OCI-LY7 (cell line): Measurements from ENCODE around the gene MPZ. TPM values are rescaled to one million over a fixed set of nuclear protein-coding genes. Genes with fewer than 3 reads are reported as not detected.

Experiments
- BruUV-seq: library from RNA; stranded (reverse); fragments of 400-500 nt; replicated peaks from 2 replicates; lab custom pipeline; 2021; lab: Mats Ljungman, UMichigan
- CTCF ChIA-PET: fragments of 300-600 bp; sonication (Branson Sonifier 250); formaldehyde crosslinking; loops from one replicate; lab custom pipeline; 2022; ENCODE audit warnings: antibody characterized with exemption; ENCODE audit not compliant: unreplicated experiment; lab: Charles Lee
- POLR2A ChIA-PET: fragments of 300-600 bp; sonication (Branson Sonifier 250); formaldehyde crosslinking; loops from one replicate; lab custom pipeline; 2022; ENCODE audit warnings: antibody characterized with exemption; lab: Charles Lee
- DNase-seq: peaks from one replicate; pipeline ENCODE4 v3.0.0-alpha.2; 2015; ENCODE audit warnings: low spot score
- H2AFZ ChIP-seq: fragments of 200-600 bp; sonication (generic), shearing (Covaris generic); 2 replicates; pipeline ENCODE4 v1.6.1; 2014; ENCODE audit warnings: mild to moderate bottlenecking, antibody characterized with exemption, low read length, moderate library complexity
- H3K27ac ChIP-seq: fragments of 200-600 bp; sonication (generic); 2 replicates; pipeline ENCODE4 v1.5.1; 2014; ENCODE audit warnings: mixed run types, low read depth, mild to moderate bottlenecking, moderate library complexity, low read length, inconsistent platforms; ENCODE audit not compliant: poor library complexity, severe bottlenecking
- H3K36me3 ChIP-seq: fragments of 200-600 bp; sonication (generic); 2 replicates; pipeline ENCODE4 v1.6.1; 2014; ENCODE audit warnings: mild to moderate bottlenecking, antibody characterized with exemption, low read length, moderate library complexity, mixed read lengths; ENCODE audit not compliant: insufficient read depth
- H3K4me1 ChIP-seq: fragments of 200-600 bp; sonication (generic); 2 replicates; pipeline ENCODE4 v1.5.1; 2014; ENCODE audit warnings: mild to moderate bottlenecking, low read length; ENCODE audit not compliant: insufficient read depth, poor library complexity, severe bottlenecking
- H3K4me2 ChIP-seq: fragments of 200-600 bp; sonication (generic); 2 replicates; pipeline ENCODE4 v1.6.1; 2014; ENCODE audit warnings: mild to moderate bottlenecking, low read length
- H3K4me3 ChIP-seq: fragments of 200-600 bp; sonication (generic); 2 replicates; pipeline ENCODE4 v1.5.1; 2014; ENCODE audit warnings: mild to moderate bottlenecking, low read depth, low read length; ENCODE audit not compliant: poor library complexity, severe bottlenecking
- H3K79me2 ChIP-seq: fragments of 200-600 bp; sonication (generic); 2 replicates; pipeline ENCODE4 v1.6.1; 2016; ENCODE audit warnings: low read depth, mild to moderate bottlenecking, low read length, moderate library complexity, mixed read lengths; ENCODE audit not compliant: insufficient read depth
- H3K9me2 ChIP-seq: fragments of 200-600 bp; sonication (generic); 2 replicates; pipeline ENCODE4 v1.6.1; 2016; ENCODE audit warnings: mild to moderate bottlenecking, low read length, mixed read lengths; ENCODE audit not compliant: insufficient read depth
- H3K9me3 ChIP-seq: fragments of 200-600 bp; sonication (generic); 2 replicates; pipeline ENCODE4 v1.6.1; 2014; ENCODE audit warnings: mild to moderate bottlenecking, mixed run types, low read length, mixed read lengths
- H4K20me1 ChIP-seq: fragments of 200-600 bp; sonication (generic); 2 replicates; pipeline ENCODE4 v1.6.1; 2014; ENCODE audit warnings: mild to moderate bottlenecking, antibody characterized with exemption, low read length, moderate library complexity, mixed read lengths; ENCODE audit not compliant: insufficient read depth
- CTCF ChIP-seq: fragments of 200-600 bp; sonication (generic); conservative IDR thresholded peaks from 2 replicates; pipeline ENCODE4 v1.5.1; 2014; ENCODE audit warnings: mild to moderate bottlenecking, antibody characterized with exemption, low read length, moderate library complexity, mixed read lengths
- EZH2phosphoT487 ChIP-seq: fragments of 200-600 bp; sonication (generic); IDR thresholded peaks from 2 replicates; pipeline ENCODE4 v1.6.1; 2018; ENCODE audit warnings: low read depth, borderline replicate concordance, mild to moderate bottlenecking, mixed run types, antibody characterized with exemption, low read length, moderate library complexity, mixed read lengths
- intact Hi-C: fragments of 100-400 bp; cut with micrococcal nuclease; formaldehyde crosslinking; loops from one replicate; pipeline ENCODE4 v1.10.0; 2022; ENCODE audit not compliant: unreplicated experiment
- total RNA-seq, 2 experiments: library from RNA; depleted of rRNA in 1 of 2; stranded (reverse); fragments of >200 nt in 1 of 2; shearing (Covaris generic) in 1 of 2; gene quantifications; 2 replicates each; pipeline ENCODE4 v1.2.3, GENCODE V29; 2014 to 2022

The MPZ gene
- total RNA-seq, 2 experiments from 2014 or later = 4.5 to 9.0 TPM

DNA sequence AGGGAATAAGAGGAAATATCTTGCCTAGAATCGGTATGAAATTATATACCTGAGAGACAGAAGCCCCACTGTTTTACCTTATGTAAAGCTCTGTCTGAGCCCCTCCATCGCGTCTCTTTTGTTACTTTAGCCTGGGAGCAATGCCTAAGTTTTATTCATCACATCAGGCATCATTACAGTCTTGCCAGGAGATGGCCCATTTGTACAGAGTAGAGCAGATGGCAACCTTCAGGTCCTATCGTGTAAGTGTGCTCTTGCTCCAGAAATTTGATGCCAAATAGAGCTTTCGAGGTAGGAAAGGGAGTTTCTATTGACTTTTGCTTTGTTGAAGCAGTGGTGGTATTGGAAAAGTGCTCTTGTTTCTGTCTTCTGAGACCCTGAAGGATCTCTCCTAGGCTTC is 33.1 kb upstream of the MPZ start:
- H3K4me3 ChIP-seq = no peak overlapping the region
- H3K79me2 ChIP-seq = no peaks in the 10 kb centered on the region
- TF ChIP-seq CTCF (no peak), EZH2phosphoT487 (no peak)
- no peaks in the 10 kb centered on the region for H4K20me1 ChIP-seq
- ChIA-PET CTCF (no interaction called here), POLR2A (interaction anchor here (0.7 kb wide), 1 partner anchor 338 kb away, joined by 3 read pairs; no protein-coding TSS in a partner anchor)
- no peaks in the 10 kb centered on the region for H3K9me3 ChIP-seq
- DNase-seq = no peak
- H3K4me1 ChIP-seq = no peaks in the 10 kb centered on the region
- peaks cover 75% of the 10 kb centered on the region for H3K36me3 ChIP-seq
- intact Hi-C loops = no loop called here
- no peak overlapping the region for H3K4me2 ChIP-seq
- H3K27ac ChIP-seq = no peak overlapping the region
- no peak overlapping the region for H2AFZ ChIP-seq
- no peaks in the 10 kb centered on the region for H3K9me2 ChIP-seq
- BruUV-seq = no TSS peak

DNA sequence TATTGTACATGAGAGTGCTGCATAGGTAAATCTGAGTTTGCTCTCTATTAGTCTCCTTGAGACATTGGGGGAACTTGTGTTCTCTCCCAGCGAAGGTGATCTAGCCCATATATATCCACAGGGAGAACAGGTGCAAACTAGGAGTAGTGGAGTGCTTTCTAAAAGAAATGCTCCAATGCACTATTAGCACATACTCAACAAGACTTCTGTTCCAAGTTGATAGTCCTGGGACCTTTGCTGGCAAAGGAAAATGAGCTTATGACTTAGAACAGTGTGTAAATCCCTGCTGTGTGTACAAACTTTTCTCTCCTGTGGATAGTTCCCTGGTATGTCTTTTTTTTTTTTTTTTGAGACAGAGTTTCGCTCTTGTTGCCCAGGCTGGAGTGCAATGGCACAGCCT is 32.4 kb upstream of the MPZ start:
- BruUV-seq = no TSS peak
- H3K9me2 ChIP-seq = no peaks in the 10 kb centered on the region
- no peak overlapping the region for H2AFZ ChIP-seq
- POLR2A ChIA-PET = interaction anchor here (0.7 kb wide), 1 partner anchor 337 kb away, joined by 3 read pairs; no protein-coding TSS in a partner anchor
- CTCF ChIA-PET = no interaction called here
- no peaks in the 10 kb centered on the region for H3K4me1 ChIP-seq
- no peak overlapping the region for H3K27ac ChIP-seq
- TF ChIP-seq EZH2phosphoT487 = no peak
- no peak for DNase-seq
- peaks cover 79% of the 10 kb centered on the region for H3K36me3 ChIP-seq
- H3K79me2 ChIP-seq = no peaks in the 10 kb centered on the region
- intact Hi-C loops = no loop called here
- no peaks in the 10 kb centered on the region for H3K9me3 ChIP-seq
- no peak overlapping the region for H3K4me2 ChIP-seq
- no peak overlapping the region for H3K4me3 ChIP-seq
- H4K20me1 ChIP-seq = no peaks in the 10 kb centered on the region

GRCh38 chr1:161335796-161336195 is 26.0 kb upstream of the MPZ start:
- H2AFZ ChIP-seq = no peak overlapping the region

More at GRCh38 chr1:161335796-161336195, 26.0 kb upstream of the MPZ start:
- intact Hi-C loops = no loop called here
- no peak overlapping the region for H3K27ac ChIP-seq
- no peaks in the 10 kb centered on the region for H3K9me2 ChIP-seq
- no TSS peak for BruUV-seq
- no peaks in the 10 kb centered on the region for H3K79me2 ChIP-seq
- H4K20me1 ChIP-seq = no peaks in the 10 kb centered on the region
- H3K4me3 ChIP-seq = no peak overlapping the region
- no peak for DNase-seq
- TF ChIP-seq EZH2phosphoT487 = no peak
- no peak for TF ChIP-seq CTCF
- no peak overlapping the region for H3K4me2 ChIP-seq
- ChIA-PET CTCF (no interaction called here), POLR2A (interaction anchor here (0.6 kb wide), 1 partner anchor 20 kb away, joined by 3 read pairs; no protein-coding TSS in a partner anchor)
- peaks cover 76% of the 10 kb centered on the region for H3K36me3 ChIP-seq
- no peaks in the 10 kb centered on the region for H3K4me1 ChIP-seq
- H3K9me3 ChIP-seq = no peaks in the 10 kb centered on the region
